ENCODE measurements around the gene DDX56. TPM values are rescaled to one million over a fixed set of nuclear protein-coding genes. Genes with fewer than 3 reads are reported as not detected.

Gene DDX56
- total RNA-seq, 1 donor from 2014 or later, result 25.4 TPM

DNA sequence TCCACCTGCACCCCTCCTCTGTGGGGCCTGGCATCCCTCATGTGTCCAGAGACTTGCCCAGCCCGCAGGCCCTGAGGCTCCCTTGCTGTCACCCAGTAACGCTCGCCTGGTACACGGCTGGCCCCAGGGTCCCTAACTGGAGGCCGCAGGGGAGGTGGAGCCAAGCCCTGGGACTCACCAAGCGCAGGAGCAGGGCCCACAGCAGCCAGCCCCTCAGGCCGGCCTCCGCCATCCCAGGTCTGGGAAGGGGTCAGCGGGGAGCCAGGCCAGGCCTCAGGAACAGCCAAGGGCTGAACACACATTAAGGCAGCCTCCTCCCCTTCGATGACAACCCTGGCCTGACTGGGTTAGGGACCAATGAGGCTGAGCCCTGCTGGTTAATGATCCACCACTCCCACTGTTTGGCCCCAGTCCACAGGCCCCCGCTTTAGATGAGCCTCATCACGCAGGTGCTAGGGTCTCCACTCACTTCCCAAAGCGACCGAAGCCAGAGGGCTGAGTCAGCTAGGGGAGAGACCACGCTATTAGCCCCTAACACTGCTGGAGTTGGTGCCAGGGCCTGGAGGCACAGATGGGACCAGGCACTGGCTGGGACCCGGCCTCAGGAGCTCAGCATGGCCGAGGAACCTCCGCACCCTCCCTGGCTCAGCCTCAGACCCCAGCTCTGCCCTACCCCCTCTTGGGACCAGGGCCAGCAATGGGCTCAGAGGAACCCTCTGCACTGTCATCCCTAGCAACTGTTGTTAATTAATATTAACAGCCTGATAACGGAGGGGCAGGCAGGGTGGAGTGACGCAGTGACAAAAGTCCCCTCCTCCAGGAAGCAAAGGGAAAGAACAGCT, 32.5 kb downstream of the DDX56 start, which contains the start of gene NPC1L1:
Gene NPC1L1, minus strand, starts transcription at position 303 of the 842 bp plus-strand sequence. Its CDS starts 71 bp downstream, at position 232.
- DNase-seq, result no peak
- intact Hi-C loops (cut with DNase I), result no loop called here

DNA sequence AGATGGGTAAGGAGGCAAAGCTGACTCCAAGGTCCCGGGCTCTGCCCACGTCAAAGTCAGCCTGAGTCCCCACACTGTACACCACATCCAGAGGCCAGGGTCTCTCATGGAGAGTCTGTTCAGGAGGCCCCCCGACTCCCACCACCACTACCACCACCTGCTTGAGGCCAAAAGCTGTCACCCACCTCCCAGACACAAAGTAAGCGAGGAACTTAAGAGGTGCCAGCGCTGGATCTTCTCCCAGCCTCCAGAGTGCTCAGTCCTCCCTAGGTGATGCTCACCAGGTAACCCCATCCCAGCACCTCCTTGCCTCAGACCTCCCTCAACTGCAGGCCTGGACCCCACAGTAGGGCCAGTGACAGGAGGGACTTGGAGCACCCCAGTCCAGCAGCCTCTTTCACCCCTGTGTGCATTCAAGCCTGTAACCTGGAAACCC, 33.1 kb downstream of the DDX56 start:
- ATAC-seq (ENCODE audit: poor library complexity) (no peak), DNase-seq (no peak)
- intact Hi-C loops (cut with DNase I), result no loop called here

More for the DNA sequence above, 32.5 kb downstream of the DDX56 start, which contains the start of gene NPC1L1:
- no peak for ATAC-seq (ENCODE audit: poor library complexity)

DNA sequence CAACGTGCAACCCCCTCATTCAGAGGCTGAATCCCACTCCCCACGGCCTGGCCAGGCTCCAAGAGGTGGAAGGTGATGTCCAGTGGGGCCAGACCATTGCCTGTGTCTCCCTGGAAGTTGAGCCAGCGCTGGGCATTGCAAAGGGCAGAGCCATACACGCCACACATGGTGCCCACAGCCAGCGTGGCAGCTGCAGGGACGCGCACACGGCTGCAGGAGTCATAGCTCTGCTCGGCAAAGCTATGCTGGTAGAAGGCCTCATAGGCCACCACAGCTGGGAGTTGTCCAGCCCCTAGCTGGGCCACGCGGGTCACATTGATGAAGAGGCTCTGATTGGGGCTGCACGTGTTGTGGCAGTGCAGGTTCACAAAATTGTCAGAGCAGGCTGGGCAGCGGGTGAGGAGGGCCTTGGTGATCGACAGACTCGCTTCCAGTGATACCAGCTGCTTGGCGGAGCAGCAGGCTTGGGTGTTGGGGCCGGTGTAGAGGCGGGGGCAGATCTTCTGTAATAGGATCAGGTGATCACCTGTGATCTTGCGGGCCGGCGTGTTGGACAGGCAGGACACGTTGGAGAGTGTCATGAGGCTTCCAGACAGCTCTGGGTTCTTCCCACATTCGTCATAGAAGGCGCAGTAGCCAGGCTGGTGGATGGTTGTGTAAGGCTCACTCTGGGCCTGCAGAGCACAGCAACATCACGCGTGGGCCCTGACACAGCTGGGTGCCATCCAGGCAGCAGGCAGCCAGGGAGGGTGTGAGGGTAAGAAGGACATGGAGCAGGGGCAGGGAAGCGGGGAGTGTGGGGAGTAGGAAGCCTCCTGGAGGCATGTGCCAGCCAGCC, 33.8 kb downstream of the DDX56 start:
- no peak for DNase-seq
- intact Hi-C loops (cut with DNase I), result no loop called here
- no peak for ATAC-seq (ENCODE audit: poor library complexity)

DNA sequence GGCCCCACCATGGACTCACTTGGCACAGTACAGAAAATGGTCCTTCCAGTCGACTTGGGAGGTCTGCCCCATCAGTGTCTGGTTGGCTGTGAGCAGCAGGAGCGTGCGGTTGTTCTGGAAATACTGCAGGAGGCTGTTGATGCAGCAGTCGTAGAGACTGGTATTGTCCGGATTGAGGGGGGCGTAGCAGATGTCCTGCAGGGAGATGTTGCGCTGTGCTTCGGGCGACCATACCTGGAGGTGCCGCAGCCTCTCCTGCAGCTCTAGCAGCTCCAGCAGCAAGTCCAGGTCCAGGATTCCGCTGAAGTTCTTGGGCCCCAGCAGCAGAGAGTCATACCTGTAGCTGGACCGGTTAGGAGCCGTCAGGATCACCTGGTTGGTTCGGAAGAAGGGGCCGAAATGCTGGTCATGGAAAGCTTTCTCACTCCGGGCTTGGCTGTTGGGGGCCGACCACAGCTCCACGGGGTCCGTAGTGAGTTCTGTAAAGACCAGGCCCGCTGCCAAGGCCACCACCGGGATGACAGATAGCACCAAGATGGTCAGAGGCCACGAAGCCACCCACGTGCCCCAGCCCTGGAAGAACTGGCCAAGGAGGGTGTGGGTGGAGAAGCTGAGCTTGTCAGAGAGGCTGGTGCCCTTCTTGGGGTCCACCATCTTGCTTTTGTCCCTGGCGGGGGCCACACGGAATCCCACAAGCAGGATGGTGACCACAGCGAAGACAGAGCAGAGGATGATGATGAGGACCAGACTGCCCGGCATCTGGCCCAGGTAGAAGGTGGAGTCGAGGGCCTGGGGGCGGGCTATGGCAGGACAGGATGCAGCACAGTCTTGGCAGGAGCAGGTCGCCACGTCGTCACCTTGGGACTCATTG, 34.7 kb downstream of the DDX56 start:
- no peak for DNase-seq
- intact Hi-C loops (cut with DNase I), result no loop called here
- no peak for ATAC-seq (ENCODE audit: poor library complexity)

DNA sequence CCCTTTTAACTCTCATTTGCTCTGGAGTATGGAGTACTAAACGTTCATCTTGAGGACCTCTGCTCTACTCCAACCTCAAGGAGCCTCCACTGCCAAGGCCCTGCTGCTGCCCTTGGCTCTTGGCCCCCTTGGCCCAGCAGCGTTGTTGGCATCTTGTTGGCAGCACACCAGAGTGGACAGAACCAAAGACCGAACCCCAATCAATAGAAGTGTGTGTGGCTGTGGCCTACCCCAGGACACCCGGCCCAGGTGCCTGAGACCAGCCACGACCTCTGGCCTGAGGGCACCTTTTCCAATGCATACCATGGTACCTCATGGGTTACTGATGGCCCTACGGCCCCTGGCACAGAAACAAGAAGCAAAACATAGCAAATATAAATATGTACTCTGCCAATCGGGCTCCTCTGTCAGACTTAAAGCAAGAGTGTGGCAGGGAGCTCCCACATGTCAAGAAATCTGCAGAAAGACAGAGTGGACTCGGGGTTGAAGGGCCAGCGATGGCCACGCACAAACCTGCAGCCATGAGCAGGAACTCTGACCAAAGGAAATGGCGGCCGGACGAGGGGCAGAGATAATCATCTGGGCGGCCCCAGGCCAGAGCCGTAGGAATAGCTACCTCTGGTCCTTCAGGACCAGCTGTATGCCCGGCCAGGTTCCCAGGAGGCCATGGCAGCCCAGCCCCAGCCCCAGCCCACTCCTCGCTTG, 35.5 kb downstream of the DDX56 start:
- DNase-seq (no peak), ATAC-seq (ENCODE audit: poor library complexity) (no peak)
- intact Hi-C loops (cut with DNase I), result no loop called here

DNA sequence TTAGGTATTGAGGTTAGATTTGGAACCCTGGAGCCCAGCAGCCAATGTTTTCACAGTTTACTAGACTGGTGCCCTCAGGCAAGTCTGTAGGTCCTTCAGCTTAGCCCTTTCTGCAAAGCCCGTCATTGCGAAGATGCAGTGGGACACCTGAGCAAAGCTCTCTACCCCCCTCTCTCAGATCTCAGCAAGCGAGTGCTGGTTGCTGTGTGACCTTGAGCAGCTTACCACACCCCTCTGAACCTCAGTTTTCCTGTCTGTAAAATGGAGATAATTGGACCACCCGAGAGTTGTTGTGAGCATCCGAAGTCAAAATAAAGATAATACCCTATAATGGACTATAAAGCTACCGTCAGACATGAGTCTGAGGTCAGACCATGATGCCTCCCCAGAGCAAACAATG, 36.3 kb downstream of the DDX56 start:
- DNase-seq (no peak), ATAC-seq (ENCODE audit: poor library complexity) (no peak)
- intact Hi-C loops (cut with DNase I), result no loop called here

DNA sequence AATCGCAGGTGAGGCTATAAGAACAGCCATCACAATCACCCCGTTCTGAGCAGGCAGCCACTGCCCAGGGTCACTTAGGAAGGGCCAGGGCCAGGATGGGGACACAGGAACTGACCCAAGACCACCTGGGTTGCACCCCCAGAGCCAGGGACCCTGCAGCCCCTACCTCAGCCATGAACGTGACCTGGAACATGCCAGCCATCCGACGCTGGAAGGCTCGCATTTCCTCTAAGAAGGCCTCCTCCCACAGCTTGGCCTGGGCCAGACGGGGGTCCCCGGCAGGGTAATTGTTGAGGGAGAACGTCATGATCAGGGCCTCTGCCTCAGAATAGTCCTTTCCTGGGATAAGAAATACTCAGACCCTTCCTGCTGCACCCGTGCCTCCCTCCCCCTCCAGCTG, 37.6 kb downstream of the DDX56 start:
- intact Hi-C loops (cut with DNase I), result no loop called here
- DNase-seq (no peak), ATAC-seq (ENCODE audit: poor library complexity) (no peak)

DNA sequence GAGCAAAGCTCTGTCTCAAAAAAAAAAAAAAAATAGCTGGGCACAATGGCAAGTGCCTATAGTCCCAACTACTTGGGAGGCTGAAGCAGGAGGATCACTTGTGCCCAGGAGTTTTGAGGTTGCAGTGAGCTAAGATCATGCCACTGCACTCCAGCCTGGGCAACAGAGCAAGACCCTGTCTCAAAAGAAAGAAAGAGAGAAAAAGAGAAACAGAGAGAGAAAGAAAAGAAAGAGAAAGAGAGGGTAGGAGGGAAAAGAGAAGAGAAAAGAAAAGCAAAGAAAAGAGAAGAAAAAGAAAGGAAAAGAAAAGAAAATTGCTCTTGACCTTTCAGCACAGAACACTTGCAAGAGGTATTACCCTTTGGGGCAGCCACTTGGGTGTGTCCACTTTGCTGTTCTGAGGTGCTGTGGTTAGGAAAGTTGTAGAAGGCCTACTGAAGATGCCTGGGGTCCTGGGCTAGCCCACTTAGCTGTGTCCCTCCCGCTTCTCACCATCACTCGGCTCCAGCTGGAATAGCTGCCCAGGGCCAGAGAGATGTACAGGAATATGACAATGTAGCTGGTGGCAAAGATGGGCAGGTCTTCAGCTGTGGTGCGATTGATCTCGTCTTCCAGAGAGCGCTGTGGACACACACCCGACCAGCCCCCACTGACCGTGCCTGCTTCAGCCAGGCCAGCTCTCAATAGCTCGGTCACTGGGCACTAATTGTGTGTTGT, 38.2 kb downstream of the DDX56 start:
- intact Hi-C loops (cut with DNase I), result no loop called here
- ATAC-seq (ENCODE audit: poor library complexity) (no peak), DNase-seq (no peak)

DNA sequence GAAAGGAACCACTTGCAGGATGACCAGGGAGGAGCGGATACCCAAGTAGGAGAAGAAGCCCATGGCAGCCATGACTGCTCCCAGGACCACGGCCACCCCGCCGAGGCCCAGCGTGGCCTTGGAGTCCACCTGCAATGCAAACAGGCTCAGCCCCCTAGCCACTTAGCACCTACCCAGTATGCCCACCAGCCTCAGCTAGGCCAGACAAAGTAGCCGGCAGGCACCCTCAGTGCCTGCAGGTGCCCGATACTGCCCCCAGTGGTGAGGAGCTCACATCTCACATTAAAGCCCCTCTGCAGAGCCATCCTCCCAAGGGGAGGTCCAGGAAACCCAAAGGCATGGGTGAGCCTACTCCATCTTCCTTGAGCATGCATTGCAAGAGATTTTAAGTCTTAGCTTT, 39.2 kb downstream of the DDX56 start:
- intact Hi-C loops (cut with DNase I), result no loop called here
- ATAC-seq (ENCODE audit: poor library complexity) (peak; percentile 34), DNase-seq (no peak)

DNA sequence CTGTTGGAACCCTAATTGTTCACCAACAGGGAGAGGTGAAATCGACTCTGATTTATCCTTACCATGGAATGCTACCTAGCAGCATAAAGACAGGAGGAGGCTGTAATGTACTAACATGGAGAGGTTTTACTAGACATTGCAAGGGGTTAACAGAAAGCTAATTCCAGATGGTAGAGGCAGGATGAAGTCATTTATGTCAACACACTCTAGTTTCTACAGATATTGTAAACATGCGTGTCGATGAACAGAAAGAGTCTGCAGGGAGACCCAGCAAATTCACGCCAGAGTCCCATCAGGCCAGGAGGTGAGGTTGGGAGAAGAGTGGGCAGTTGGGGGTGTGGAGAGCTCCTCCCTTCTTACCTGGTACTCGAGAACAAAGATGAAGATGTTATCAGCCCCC, 39.6 kb downstream of the DDX56 start:
- DNase-seq (no peak), ATAC-seq (ENCODE audit: poor library complexity) (no peak)
- intact Hi-C loops (cut with DNase I), result no loop called here

DNA sequence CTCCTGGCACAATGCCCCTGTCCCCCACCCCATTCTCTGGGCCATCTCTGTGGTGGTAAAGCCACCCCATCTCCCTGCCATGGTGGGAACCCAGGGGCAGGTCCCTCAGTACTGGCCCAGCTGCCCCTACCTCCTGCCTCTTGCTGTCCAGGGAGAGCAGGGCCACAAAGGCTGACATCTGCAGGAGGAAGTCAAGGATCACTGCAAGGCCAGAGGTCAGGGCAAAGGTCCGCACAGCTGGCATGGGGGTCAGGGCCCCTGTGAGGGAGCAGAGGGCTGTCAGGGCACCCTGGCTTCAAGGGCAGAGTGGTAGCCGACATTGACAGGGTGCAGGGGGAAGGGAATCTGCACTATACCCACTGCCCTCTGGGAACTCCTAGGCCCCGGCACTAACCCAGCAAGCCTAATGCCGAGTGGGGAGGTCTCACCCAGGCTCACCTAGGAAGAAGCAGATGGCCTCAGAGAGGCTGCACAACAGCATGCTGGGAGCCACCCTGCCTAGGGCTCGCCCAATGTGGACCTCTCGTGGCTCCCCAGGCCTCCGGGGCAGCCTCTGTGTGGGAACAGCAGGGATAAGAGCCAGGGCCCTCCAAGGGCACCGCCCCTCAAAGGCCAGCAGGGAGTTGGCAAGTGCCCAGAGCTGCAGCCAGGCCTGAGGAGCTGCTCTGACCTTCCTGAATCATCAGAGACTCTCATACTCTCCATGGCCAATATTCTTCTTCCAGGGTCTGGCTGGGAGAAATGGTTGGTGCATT, 40.2 kb downstream of the DDX56 start:
- DNase-seq (no peak), ATAC-seq (ENCODE audit: poor library complexity) (no peak)
- intact Hi-C loops (cut with DNase I), result no loop called here

DNA sequence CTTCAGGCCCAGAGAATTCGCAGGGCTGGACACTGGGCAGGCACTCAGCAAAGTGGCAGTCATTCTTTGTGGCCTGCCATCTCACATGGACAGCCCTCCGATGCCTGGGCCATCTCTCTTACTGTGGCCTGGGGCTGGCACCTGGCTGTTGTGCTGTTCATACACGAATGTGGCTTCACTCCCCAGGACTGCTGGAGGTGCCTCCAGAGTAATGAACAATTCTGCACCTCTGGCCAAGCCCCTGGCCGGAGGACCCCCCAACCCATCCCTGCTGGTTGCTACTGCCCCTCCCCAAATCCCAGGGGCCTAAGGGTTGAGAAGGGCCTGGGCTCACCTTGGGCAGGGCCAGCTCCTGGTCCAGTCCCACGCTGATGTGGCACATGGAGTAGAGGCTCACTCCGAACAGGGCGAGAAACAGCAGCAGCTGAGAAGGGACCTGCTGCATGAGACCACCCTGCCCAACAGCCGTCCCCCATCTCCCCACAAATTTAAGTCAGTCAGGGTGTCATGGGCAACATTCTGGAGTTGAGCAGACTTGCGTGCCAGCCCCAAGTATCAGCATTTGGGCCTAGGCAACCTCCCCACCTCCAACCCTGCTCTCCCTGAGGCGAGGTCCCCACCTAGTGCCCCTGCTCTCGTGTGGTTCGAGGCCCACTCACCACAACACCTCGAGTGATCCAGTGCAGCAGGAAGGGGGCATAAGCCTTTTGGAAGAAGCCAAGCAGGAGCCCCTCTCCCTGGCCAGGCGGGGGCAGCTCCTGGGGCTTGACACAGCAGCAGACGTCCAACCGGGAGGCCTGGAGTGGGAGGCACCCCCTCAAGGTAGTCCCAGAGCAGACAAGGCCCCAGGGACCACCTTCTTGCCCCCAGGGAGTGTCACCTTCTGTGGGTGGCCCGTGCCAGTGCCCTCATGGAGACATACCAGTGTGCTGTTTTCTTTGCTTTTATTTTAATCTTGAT, 42.0 kb downstream of the DDX56 start:
- DNase-seq, result no peak
- intact Hi-C loops (cut with DNase I), result no loop called here
- no peak for ATAC-seq (ENCODE audit: poor library complexity)

DNA sequence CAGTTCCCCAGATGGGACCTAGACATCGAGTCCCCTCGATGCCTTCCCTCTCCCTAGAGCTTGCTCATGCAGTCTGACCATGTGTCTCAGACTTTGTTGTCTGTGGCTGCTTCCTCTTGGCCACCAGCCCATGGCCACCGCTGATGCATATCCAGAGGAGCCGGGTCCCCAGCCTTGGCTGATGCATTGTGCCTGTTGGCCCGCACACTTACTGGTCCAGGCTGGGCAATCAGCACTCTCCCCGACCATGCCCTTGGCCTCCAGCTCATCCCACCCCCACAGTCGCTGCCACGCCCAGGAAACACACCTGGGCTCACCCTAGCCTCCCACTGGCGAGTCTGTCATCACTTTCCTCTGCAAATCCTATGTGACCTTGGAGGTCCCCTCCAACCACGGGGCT, 42.7 kb downstream of the DDX56 start:
- ATAC-seq (ENCODE audit: poor library complexity), result no peak
- DNase-seq, result no peak
- intact Hi-C loops (cut with DNase I), result no loop called here

DNA sequence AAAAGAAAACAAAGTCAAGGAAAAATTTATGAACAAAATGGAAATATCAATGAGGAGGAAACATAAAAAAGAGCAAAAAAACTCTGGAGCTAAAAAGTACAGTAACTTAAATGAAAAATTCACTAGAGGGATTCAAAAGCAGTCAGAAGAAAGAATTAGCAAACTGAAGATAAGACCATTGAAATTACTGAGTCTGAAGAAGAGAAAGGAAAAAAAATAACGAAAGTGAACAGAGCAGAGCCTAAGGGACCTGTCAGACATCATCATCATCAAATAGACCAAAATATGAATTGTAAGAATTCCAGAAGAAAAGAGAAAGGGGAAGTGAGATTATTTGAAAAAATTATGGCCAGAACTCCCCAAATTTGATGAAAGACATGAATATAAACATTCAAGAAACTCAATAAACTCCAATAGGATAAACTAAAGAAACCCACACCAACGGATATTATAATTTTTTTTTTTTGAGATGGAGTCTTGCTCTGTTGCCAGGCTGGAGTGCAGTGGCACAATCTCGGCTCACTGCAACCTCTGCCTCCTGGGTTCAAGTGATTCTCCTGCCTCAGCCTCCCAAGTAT, 48.8 kb downstream of the DDX56 start:
- DNase-seq, result no peak
- intact Hi-C loops (cut with DNase I), result no loop called here
- no peak for ATAC-seq (ENCODE audit: poor library complexity)

DNA sequence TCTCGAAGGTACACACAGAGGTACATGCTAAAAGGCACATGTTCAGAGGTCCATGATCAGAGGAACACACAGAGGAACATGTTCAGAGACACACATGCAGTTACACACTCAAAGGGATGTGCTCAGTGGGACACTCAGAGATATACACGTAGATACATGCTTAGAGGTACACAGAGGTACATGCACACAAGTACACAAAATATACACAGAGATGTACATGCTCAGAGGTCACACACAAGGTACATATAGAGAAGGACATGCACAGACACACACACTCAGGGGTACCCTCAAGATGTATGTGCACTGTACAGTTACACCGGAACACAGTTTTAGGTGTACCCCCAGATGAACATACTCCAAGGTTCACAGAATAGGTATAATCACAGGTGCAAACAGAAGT, 51.4 kb downstream of the DDX56 start:
- DNase-seq (no peak), ATAC-seq (ENCODE audit: poor library complexity) (no peak)
- intact Hi-C loops (cut with DNase I), result no loop called here

Data from Right ventricle myocardium superior (tissue), 1 donor.